ENCODE results near the gene CREB5.

GRCh38 chr7:28649189-28649588 lies 236.9 kb downstream of the CREB5 start:
- TF ChIP-seq CTCF (IDR thresholded peaks at IDR 0.05 in 4 of 5, conservative IDR thresholded peaks at IDR 0.05 in 1 of 5): no peak
- TF ChIP-seq POLR2A (IDR thresholded peaks at IDR 0.05): no peak

All from gastrocnemius medialis (tissue), 4 donors.